ENCODE data around the gene MRPS15.

The MRPS15 gene

DNA sequence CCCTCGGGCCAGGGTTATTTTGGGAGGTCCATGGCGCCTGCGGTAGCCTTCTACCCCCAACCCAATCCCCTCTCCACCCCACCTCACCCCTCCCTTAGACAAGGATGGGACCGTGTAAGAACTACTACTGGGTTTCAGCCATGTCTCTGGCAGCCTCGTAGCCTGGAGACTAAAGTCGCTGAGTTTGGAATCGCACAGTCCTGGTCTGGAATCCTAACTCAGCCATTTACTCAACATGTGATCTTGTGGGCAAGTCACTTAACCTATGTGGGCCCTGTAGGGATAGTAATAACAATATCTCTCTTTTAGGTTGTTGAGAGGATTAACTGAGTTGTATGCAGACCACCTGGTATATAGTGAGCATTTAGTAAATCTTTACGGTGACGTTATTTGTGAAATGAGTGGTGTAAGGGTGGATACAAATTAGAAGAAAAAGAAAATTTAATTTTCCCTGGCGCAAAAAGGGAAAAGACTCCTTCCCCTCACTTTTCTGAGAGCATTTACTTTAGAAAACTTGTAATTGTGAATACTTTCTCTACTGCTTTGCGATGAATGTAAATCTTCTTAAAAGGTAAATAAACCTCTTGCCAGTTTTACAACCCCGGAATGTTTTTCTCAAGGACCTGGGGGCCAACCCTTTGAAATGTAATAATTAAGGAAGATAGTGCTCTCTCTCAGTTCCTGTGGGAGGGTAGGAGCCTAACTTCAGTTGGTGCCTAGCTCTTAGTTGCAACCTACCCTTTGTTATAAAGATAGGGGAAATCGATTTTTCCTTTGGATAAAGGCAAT lies 615 bp upstream of the MRPS15 start:
- DNase-seq = no peak
- ATAC-seq (replicated peaks) = peak; percentile 55
- H3K36me3 Mint-ChIP-seq (ENCODE audit: insufficient read depth) = peaks cover 16% of the 10 kb centered on the region
- H3K9me3 Mint-ChIP-seq = no peaks in the 10 kb centered on the region
- no peaks in the 10 kb centered on the region for H3K27me3 Mint-ChIP-seq
- peak overlapping the region; percentile 97 for H3K27ac Mint-ChIP-seq
- H3K4me3 Mint-ChIP-seq = peak overlapping the region; percentile 100
- peaks cover 17 to 26% of the 10 kb centered on the region in 2 donors for H3K4me1 Mint-ChIP-seq (ENCODE audit: low read depth in 2 of 2)

GRCh38 chr1:36463463-36463802 lies 751 bp downstream of the MRPS15 start:
- no peaks in the 10 kb centered on the region for H3K9me3 Mint-ChIP-seq
- peak overlapping the region; percentile 100 for H3K4me3 Mint-ChIP-seq
- peaks cover 28% of the 10 kb centered on the region for H3K36me3 Mint-ChIP-seq (ENCODE audit: insufficient read depth)
- ATAC-seq (replicated peaks) (no peak), DNase-seq (no peak)
- H3K4me1 Mint-ChIP-seq (ENCODE audit: low read depth in 2 of 2) = peaks cover 17 to 33% of the 10 kb centered on the region in 2 donors
- H3K27me3 Mint-ChIP-seq = no peaks in the 10 kb centered on the region
- peak overlapping the region; percentile 97 for H3K27ac Mint-ChIP-seq

DNA sequence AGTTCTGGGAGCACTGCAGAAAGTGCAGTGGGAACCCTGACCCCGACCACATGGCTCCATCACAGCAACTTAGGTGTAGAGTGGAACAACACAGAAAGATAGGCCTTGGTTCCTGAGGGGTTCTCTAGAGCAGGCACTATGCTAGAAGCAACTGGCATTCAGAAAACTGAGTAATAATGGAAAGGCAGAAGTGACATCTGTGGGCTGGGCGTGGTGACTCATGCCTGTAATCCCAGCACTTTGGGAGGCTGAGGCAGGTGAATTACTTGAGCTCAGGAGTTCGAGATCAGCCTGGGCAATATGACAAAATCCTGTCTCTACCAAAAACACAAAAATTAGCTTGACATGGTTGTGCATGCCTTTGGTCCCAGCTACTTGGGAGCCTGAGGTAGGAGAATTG lies 5.3 kb downstream of the MRPS15 start:
- H3K9me3 Mint-ChIP-seq = no peaks in the 10 kb centered on the region
- no peaks in the 10 kb centered on the region for H3K27me3 Mint-ChIP-seq
- H3K27ac Mint-ChIP-seq = no peak overlapping the region
- ATAC-seq (replicated peaks) = no peak
- H3K36me3 Mint-ChIP-seq (ENCODE audit: insufficient read depth) = peaks cover 36% of the 10 kb centered on the region
- no peak for DNase-seq
- peaks cover 14 to 30% of the 10 kb centered on the region in 2 donors for H3K4me1 Mint-ChIP-seq (ENCODE audit: low read depth in 2 of 2)
- H3K4me3 Mint-ChIP-seq = no peak overlapping the region

- H3K36me3 Mint-ChIP-seq (ENCODE audit: insufficient read depth) = peaks cover 30% of the 10 kb centered on the region
- H3K4me1 Mint-ChIP-seq (ENCODE audit: low read depth in 2 of 2) = peaks cover 7 to 23% of the 10 kb centered on the region in 2 donors
- peak overlapping the region in 1 of 2 donors; percentile 8 for H3K4me3 Mint-ChIP-seq
- no peaks in the 10 kb centered on the region for H3K9me3 Mint-ChIP-seq
- H3K27me3 Mint-ChIP-seq = no peaks in the 10 kb centered on the region
- DNase-seq (no peak), ATAC-seq (replicated peaks) (no peak)
- H3K27ac Mint-ChIP-seq = peak overlapping the region in 1 of 2 donors; percentile 38
Measured at GRCh38 chr1:36457691-36458090, 6.5 kb downstream of the MRPS15 start.

- Mint-ChIP-seq H3K4me1 (ENCODE audit: low read depth in 2 of 2) (peaks cover 7 to 20% of the 10 kb centered on the region in 2 donors), H3K27ac (no peak overlapping the region), H3K9me3 (no peaks in the 10 kb centered on the region), H3K4me3 (no peak overlapping the region), H3K36me3 (ENCODE audit: insufficient read depth) (peaks cover 33% of the 10 kb centered on the region), H3K27me3 (no peaks in the 10 kb centered on the region)
- ATAC-seq (replicated peaks) = no peak
- DNase-seq = no peak
Measured at GRCh38 chr1:36456391-36456928, 7.7 kb downstream of the MRPS15 start.

- no peak for ATAC-seq (replicated peaks)
- peaks cover 0 to 16% of the 10 kb centered on the region in 2 donors for H3K4me1 Mint-ChIP-seq (ENCODE audit: low read depth in 2 of 2)
- H3K9me3 Mint-ChIP-seq = no peaks in the 10 kb centered on the region
- H3K4me3 Mint-ChIP-seq = no peak overlapping the region
- H3K36me3 Mint-ChIP-seq (ENCODE audit: insufficient read depth) = peaks cover 36% of the 10 kb centered on the region
- H3K27me3 Mint-ChIP-seq = no peaks in the 10 kb centered on the region
- H3K27ac Mint-ChIP-seq = no peak overlapping the region
- no peak for DNase-seq
Measured at GRCh38 chr1:36455386-36455785, 8.8 kb downstream of the MRPS15 start.

- Mint-ChIP-seq H3K4me1 (ENCODE audit: low read depth in 2 of 2) (peaks cover 6 to 20% of the 10 kb centered on the region in 2 donors), H3K27ac (peak overlapping the region in 1 of 2 donors; percentile 16), H3K36me3 (ENCODE audit: insufficient read depth) (peaks cover 40% of the 10 kb centered on the region), H3K4me3 (no peak overlapping the region), H3K27me3 (no peaks in the 10 kb centered on the region), H3K9me3 (no peaks in the 10 kb centered on the region)
- DNase-seq = no peak
- ATAC-seq (replicated peaks) = no peak
Measured at GRCh38 chr1:36453600-36454388, 10.4 kb downstream of the MRPS15 start.

- Mint-ChIP-seq H3K4me3 (no peak overlapping the region), H3K9me3 (no peaks in the 10 kb centered on the region), H3K27ac (no peak overlapping the region), H3K27me3 (no peaks in the 10 kb centered on the region), H3K4me1 (ENCODE audit: low read depth in 2 of 2) (peaks cover 6 to 16% of the 10 kb centered on the region in 2 donors), H3K36me3 (ENCODE audit: insufficient read depth) (peaks cover 33% of the 10 kb centered on the region)
- no peak for ATAC-seq (replicated peaks)
- DNase-seq = no peak
Measured at GRCh38 chr1:36453051-36453450, 11.1 kb downstream of the MRPS15 start.

- ATAC-seq (replicated peaks) (no peak), DNase-seq (no peak)
- H3K9me3 Mint-ChIP-seq = no peaks in the 10 kb centered on the region
- peaks cover 24% of the 10 kb centered on the region for H3K36me3 Mint-ChIP-seq (ENCODE audit: insufficient read depth)
- H3K27ac Mint-ChIP-seq = peak overlapping the region; percentile 93 to 96
- peak overlapping the region; percentile 85 to 86 for H3K4me3 Mint-ChIP-seq
- H3K27me3 Mint-ChIP-seq = no peaks in the 10 kb centered on the region
- peaks cover 6 to 11% of the 10 kb centered on the region in 2 donors for H3K4me1 Mint-ChIP-seq (ENCODE audit: low read depth in 2 of 2)
Measured at GRCh38 chr1:36450919-36451305, 13.3 kb downstream of the MRPS15 start.

DNA sequence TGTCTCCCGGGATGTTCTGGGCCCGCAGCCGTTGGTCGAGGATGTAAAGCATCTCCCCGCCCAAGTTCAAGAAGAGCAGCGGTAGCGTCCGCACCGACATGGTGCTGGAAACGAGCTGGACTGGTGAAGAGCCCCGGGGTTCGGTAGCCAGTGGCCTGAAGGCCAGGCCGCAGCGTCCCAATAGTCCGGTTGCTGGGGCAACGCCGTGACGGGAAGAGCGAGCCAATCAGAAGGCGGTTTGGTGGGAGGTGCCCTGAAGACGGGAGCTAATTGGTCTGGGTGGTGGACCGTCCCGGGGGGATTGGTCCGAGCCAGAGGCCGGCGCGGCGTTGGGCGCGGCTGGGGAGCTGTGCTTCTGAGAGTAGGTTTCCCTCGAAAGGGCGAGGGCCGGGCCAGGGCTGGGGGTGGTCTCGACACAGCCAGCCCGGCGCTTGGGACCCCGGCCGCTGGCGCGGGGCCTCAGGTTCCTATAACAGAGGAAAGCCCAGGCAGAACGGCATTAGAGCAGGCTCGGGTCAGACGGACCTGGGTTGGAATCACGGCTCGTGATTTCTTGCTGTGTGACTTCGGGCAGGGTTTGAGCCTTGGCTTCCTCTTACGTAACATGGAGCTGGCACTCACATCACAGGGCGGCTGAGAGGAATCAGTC lies 13.8 kb downstream of the MRPS15 start, which contains the start of gene OSCP1:
Gene OSCP1, minus strand, starts transcription at position 182 of the 649 bp plus-strand sequence. Its CDS starts 82 bp downstream, at position 100.
- Mint-ChIP-seq H3K9me3 (no peaks in the 10 kb centered on the region), H3K27me3 (no peaks in the 10 kb centered on the region)
- ATAC-seq (replicated peaks) = peak; percentile 99

GRCh38 chr1:36448530-36449056 lies 15.6 kb downstream of the MRPS15 start:
- Mint-ChIP-seq H3K9me3 (no peaks in the 10 kb centered on the region), H3K27me3 (no peaks in the 10 kb centered on the region), H3K27ac (peak overlapping the region in 1 of 2 donors; percentile 1), H3K4me3 (peak overlapping the region in 1 of 2 donors; percentile 2), H3K36me3 (ENCODE audit: insufficient read depth) (peaks cover 24% of the 10 kb centered on the region), H3K4me1 (ENCODE audit: low read depth in 2 of 2) (peaks cover 6 to 11% of the 10 kb centered on the region in 2 donors)
- DNase-seq (no peak), ATAC-seq (replicated peaks) (no peak)

More for the DNA sequence above, 13.8 kb downstream of the MRPS15 start, which contains the start of gene OSCP1:
- Mint-ChIP-seq H3K27ac (peak within 1 kb of the TSS; percentile 93 to 96), H3K4me1 (ENCODE audit: low read depth in 2 of 2) (peaks cover 6 to 11% of the 10 kb centered on the region in 2 donors), H3K4me3 (peak within 1 kb of the TSS; percentile 85 to 86), H3K36me3 (ENCODE audit: insufficient read depth) (peaks cover 24% of the 10 kb centered on the region)
- peak; percentile 80 to 85 (median 83) for DNase-seq

DNA sequence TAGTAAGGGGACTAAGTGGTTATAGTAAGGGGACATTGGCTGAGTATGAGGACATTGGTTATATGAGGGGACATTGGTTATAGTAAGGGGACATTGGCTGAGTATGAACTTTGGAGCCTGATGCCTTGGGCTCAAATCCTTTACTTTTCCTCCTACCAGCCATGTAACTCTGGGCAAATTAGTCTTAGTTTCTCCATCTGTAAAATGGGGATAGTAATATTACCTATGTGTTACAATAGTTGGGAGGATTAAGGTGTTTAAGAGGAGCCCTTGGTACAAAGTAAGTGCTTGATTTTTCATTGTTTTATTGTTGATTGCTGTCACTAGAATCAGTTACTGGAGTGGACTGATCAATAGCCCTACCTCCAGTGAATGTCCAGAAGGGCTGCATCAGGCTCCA lies 16.7 kb downstream of the MRPS15 start:
- no peaks in the 10 kb centered on the region for H3K27me3 Mint-ChIP-seq
- peaks cover 24% of the 10 kb centered on the region for H3K36me3 Mint-ChIP-seq (ENCODE audit: insufficient read depth)
- H3K4me1 Mint-ChIP-seq (ENCODE audit: low read depth in 2 of 2) = peaks cover 6 to 11% of the 10 kb centered on the region in 2 donors
- no peak overlapping the region for H3K4me3 Mint-ChIP-seq
- no peaks in the 10 kb centered on the region for H3K9me3 Mint-ChIP-seq
- DNase-seq (no peak), ATAC-seq (replicated peaks) (no peak)
- H3K27ac Mint-ChIP-seq = no peak overlapping the region

- Mint-ChIP-seq H3K4me1 (ENCODE audit: low read depth in 2 of 2) (peaks cover 6 to 11% of the 10 kb centered on the region in 2 donors), H3K27me3 (no peaks in the 10 kb centered on the region), H3K36me3 (ENCODE audit: insufficient read depth) (peaks cover 24% of the 10 kb centered on the region), H3K27ac (no peak overlapping the region), H3K4me3 (no peak overlapping the region), H3K9me3 (no peaks in the 10 kb centered on the region)
- ATAC-seq (replicated peaks) = no peak
- DNase-seq = no peak
Measured at GRCh38 chr1:36446746-36447145, 17.4 kb downstream of the MRPS15 start.

Data from effector memory CD8-positive, alpha-beta T cell (primary cell).